SK-N-SH treated with all-trans-retinoic acid at 6 μM for 48 hours (cell line): Measurements from ENCODE around the gene MTFP1.

Experiments
- ATAC-seq: fragments of 200-7000 bp; cut with Tn5 transposase; 3 replicates; pipeline ENCODE4 v1.9.1; 2020; ENCODE audit warnings: mild to moderate bottlenecking, moderate library complexity
- ARNTL ChIP-seq: fragments of 450-650 bp; formaldehyde crosslinking; IDR thresholded peaks from 2 replicates; pipeline ENCODE4 v1.5.0; 2020; ENCODE audit warnings: low read depth, mild to moderate bottlenecking, moderate library complexity, borderline replicate concordance
- BACH2 ChIP-seq: fragments of 250-450 bp; sonication (Bioruptor Pico); IDR thresholded peaks from 2 replicates; pipeline ENCODE4 v1.9.0; 2021; ENCODE audit warnings: mild to moderate bottlenecking, borderline replicate concordance
- CREB5 ChIP-seq: fragments of 250-450 bp; sonication (Bioruptor Pico); IDR thresholded peaks from 2 replicates; pipeline ENCODE4 v1.5.1; 2020; ENCODE audit warnings: low read depth, mild to moderate bottlenecking, moderate library complexity
- CSDC2 ChIP-seq: fragments of 250-450 bp; sonication (Bioruptor Pico); IDR thresholded peaks from 2 replicates; pipeline ENCODE4 v1.5.0; 2020; ENCODE audit warnings: mild to moderate bottlenecking, moderate library complexity
- CSRNP3 ChIP-seq: fragments of 250-450 bp; sonication (Bioruptor Pico); IDR thresholded peaks from 2 replicates; pipeline ENCODE4 v1.5.1; 2021; ENCODE audit warnings: mild to moderate bottlenecking, moderate library complexity
- ESRRG ChIP-seq: fragments of 250-450 bp; sonication (Bioruptor Pico); IDR thresholded peaks from 2 replicates; pipeline ENCODE4 v1.6.1; 2021; ENCODE audit warnings: mild to moderate bottlenecking
- ISL1 ChIP-seq: fragments of 250-450 bp; sonication (Bioruptor Pico); IDR thresholded peaks from 2 replicates; pipeline ENCODE4 v2.1.2; 2022; ENCODE audit warnings: mild to moderate bottlenecking, moderate library complexity
- OSR1 ChIP-seq: fragments of 250-450 bp; sonication (Bioruptor Pico); IDR thresholded peaks from 2 replicates; pipeline ENCODE4 v1.8.0; 2022; ENCODE audit warnings: moderate library complexity, mild to moderate bottlenecking, inconsistent platforms
- PATZ1 ChIP-seq: fragments of 250-450 bp; sonication (Bioruptor Pico); IDR thresholded peaks from 2 replicates; pipeline ENCODE4 v1.8.0; 2020; ENCODE audit warnings: mild to moderate bottlenecking, moderate library complexity, borderline replicate concordance
- POU6F1 ChIP-seq: fragments of 250-450 bp; sonication (Bioruptor Pico); IDR thresholded peaks from 2 replicates; pipeline ENCODE4 v1.8.0; 2021; ENCODE audit warnings: low read depth, mild to moderate bottlenecking, moderate library complexity, borderline replicate concordance
- PPARA ChIP-seq: fragments of 250-450 bp; sonication (Bioruptor Pico); IDR thresholded peaks from 2 replicates; pipeline ENCODE4 v1.5.0; 2020; ENCODE audit warnings: mild to moderate bottlenecking, borderline replicate concordance
- RARB ChIP-seq: fragments of 250-450 bp; sonication (Bioruptor Pico); IDR thresholded peaks from 2 replicates; pipeline ENCODE4 v1.8.0; 2021; ENCODE audit warnings: mild to moderate bottlenecking, moderate library complexity
- TCF4 ChIP-seq: fragments of 250-450 bp; sonication (Bioruptor Pico); IDR thresholded peaks from 2 replicates; pipeline ENCODE4 v1.8.0; 2021; ENCODE audit warnings: mild to moderate bottlenecking, moderate library complexity, borderline replicate concordance
- TSHZ2 ChIP-seq: fragments of 250-450 bp; sonication (Bioruptor Pico); IDR thresholded peaks from 2 replicates; pipeline ENCODE4 v1.5.0; 2020; ENCODE audit warnings: mild to moderate bottlenecking, moderate library complexity
- ZC3H10 ChIP-seq: fragments of 250-450 bp; sonication (Bioruptor Pico); IDR thresholded peaks from 2 replicates; pipeline ENCODE4 v1.5.1; 2021; ENCODE audit warnings: mild to moderate bottlenecking, moderate library complexity
- ZFP3 ChIP-seq: fragments of 250-450 bp; sonication (Bioruptor Pico); IDR thresholded peaks from 2 replicates; pipeline ENCODE4 v1.5.0; 2020; ENCODE audit warnings: mild to moderate bottlenecking, moderate library complexity
- ZFP30 ChIP-seq: fragments of 450-650 bp; formaldehyde crosslinking; IDR thresholded peaks from 2 replicates; pipeline ENCODE4 v1.5.0; 2022; ENCODE audit warnings: mild to moderate bottlenecking, moderate library complexity
- ZNF565 ChIP-seq: fragments of 450-650 bp; formaldehyde crosslinking; conservative IDR thresholded peaks from 2 replicates; pipeline ENCODE4 v1.5.0; 2020; ENCODE audit warnings: low read depth, mild to moderate bottlenecking, moderate library complexity
- ZNF70 ChIP-seq: fragments of 450-650 bp; formaldehyde crosslinking; IDR thresholded peaks from 2 replicates; pipeline ENCODE4 v1.5.0; 2020; ENCODE audit warnings: mild to moderate bottlenecking, moderate library complexity
- ZNF8 ChIP-seq: fragments of 450-650 bp; formaldehyde crosslinking; IDR thresholded peaks from 2 replicates; pipeline ENCODE4 v1.5.0; 2020; ENCODE audit warnings: mild to moderate bottlenecking, moderate library complexity

MTFP1 gene

GRCh38 chr22:30469165-30469564 lies 43.6 kb downstream of the MTFP1 start:
- no peak for TF ChIP-seq RARB (CRISPR knock-in tag)
- no peak for TF ChIP-seq ZNF565
- no peak for TF ChIP-seq CSRNP3 (CRISPR knock-in tag)
- TF ChIP-seq ZNF8 (CRISPR knock-in tag) = no peak
- TF ChIP-seq CREB5 (CRISPR knock-in tag) = no peak
- no peak for TF ChIP-seq ARNTL
- TF ChIP-seq PPARA = no peak
- TF ChIP-seq ZC3H10 (CRISPR knock-in tag) = no peak
- no peak for TF ChIP-seq ISL1 (CRISPR knock-in tag)
- no peak for TF ChIP-seq TSHZ2 (CRISPR knock-in tag)
- no peak for TF ChIP-seq BACH2 (CRISPR knock-in tag)
- ATAC-seq = no peak

GRCh38 chr22:30470655-30471054 lies 45.1 kb downstream of the MTFP1 start:
- no peak for ATAC-seq
- TF ChIP-seq ZNF70 (CRISPR knock-in tag) (no peak), CSDC2 (CRISPR knock-in tag) (no peak), TSHZ2 (CRISPR knock-in tag) (no peak), ZFP30 (CRISPR knock-in tag) (no peak), CSRNP3 (CRISPR knock-in tag) (no peak), POU6F1 (CRISPR knock-in tag) (no peak), ARNTL (no peak), PATZ1 (no peak), ZNF8 (CRISPR knock-in tag) (no peak), PPARA (no peak), OSR1 (CRISPR knock-in tag) (no peak), ISL1 (CRISPR knock-in tag) (no peak), ESRRG (CRISPR knock-in tag) (no peak), ZFP3 (CRISPR knock-in tag) (no peak), TCF4 (no peak)
